ENCODE results near the gene ICAM5. TPM values are rescaled to one million over a fixed set of nuclear protein-coding genes. Genes with fewer than 3 reads are reported as not detected.

ICAM5 gene
- total RNA-seq, 1 donor from 2014 or later, result 5.7 TPM

- peak; percentile 90 to 91 for DNase-seq (ENCODE audit: low spot score in 2 of 2, unreplicated experiment in 2 of 2)
- H3K4me3 Mint-ChIP-seq, result peak within 1 kb of the TSS; percentile 99
- peak within 1 kb of the TSS; percentile 98 for H3K27ac Mint-ChIP-seq
- peaks cover 10% of the 10 kb centered on the region for H3K4me1 Mint-ChIP-seq
- no peaks in the 10 kb centered on the region for H3K27me3 Mint-ChIP-seq (ENCODE audit: low read depth)
- peaks cover 11% of the 10 kb centered on the region for H3K36me3 Mint-ChIP-seq
- no peaks in the 10 kb centered on the region for H3K9me3 Mint-ChIP-seq
- TF ChIP-seq CTCF (IDR thresholded peaks at IDR 0.05; ENCODE audit: unreplicated experiment), result no peak
These were observed 37.7 kb upstream of the ICAM5 start, which contains the start of gene MRPL4 for GRCh38 chr19:10251792-10252694. Gene MRPL4 (plus strand): TSS chr19:10252214. CDS start chr19:10252254, 40 bp downstream.

- peak overlapping the region; percentile 99 for H3K4me3 Mint-ChIP-seq
- peak overlapping the region; percentile 59 for H3K27ac Mint-ChIP-seq
- H3K4me1 Mint-ChIP-seq, result peaks cover 10% of the 10 kb centered on the region
- no peaks in the 10 kb centered on the region for H3K9me3 Mint-ChIP-seq
- no peak for DNase-seq (ENCODE audit: low spot score in 2 of 2, unreplicated experiment in 2 of 2)
- H3K36me3 Mint-ChIP-seq, result peaks cover 18% of the 10 kb centered on the region
- H3K27me3 Mint-ChIP-seq (ENCODE audit: low read depth), result no peaks in the 10 kb centered on the region
- TF ChIP-seq CTCF (IDR thresholded peaks at IDR 0.05; ENCODE audit: unreplicated experiment), result no peak
These were observed 37.0 kb upstream of the ICAM5 start for GRCh38 chr19:10252707-10253106.

DNA sequence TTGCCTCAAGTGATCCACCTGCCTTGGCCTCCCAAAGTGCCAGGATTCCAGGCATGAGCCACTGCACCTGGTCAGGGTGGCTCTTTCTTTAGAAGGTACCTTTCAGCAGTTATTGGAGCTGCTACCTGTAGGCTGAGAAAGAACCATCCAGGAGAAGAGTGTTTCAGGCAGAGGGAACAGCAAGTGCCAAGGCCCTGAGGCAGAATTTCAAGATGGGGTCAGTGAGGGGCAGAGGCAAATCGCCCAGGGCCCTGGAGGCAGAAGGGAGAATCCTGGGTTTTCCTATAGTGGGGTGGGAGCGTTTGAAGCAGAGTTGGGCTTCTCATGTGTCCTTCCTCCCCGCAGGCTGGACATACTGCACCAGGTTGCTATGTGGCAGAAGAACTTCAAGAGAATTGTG lies 35.5 kb upstream of the ICAM5 start:
- no peak overlapping the region for H3K4me3 Mint-ChIP-seq
- H3K36me3 Mint-ChIP-seq, result peaks cover 22% of the 10 kb centered on the region
- H3K9me3 Mint-ChIP-seq, result no peaks in the 10 kb centered on the region
- DNase-seq (ENCODE audit: low spot score in 2 of 2, unreplicated experiment in 2 of 2), result no peak
- H3K4me1 Mint-ChIP-seq, result peaks cover 10% of the 10 kb centered on the region
- no peak overlapping the region for H3K27ac Mint-ChIP-seq
- no peak for TF ChIP-seq CTCF (IDR thresholded peaks at IDR 0.05; ENCODE audit: unreplicated experiment)
- no peaks in the 10 kb centered on the region for H3K27me3 Mint-ChIP-seq (ENCODE audit: low read depth)

GRCh38 chr19:10255358-10255757 lies 34.4 kb upstream of the ICAM5 start:
- no peak overlapping the region for H3K4me3 Mint-ChIP-seq
- no peak overlapping the region for H3K27ac Mint-ChIP-seq
- H3K9me3 Mint-ChIP-seq, result no peaks in the 10 kb centered on the region
- no peak for DNase-seq (ENCODE audit: low spot score in 2 of 2, unreplicated experiment in 2 of 2)
- peaks cover 22% of the 10 kb centered on the region for H3K36me3 Mint-ChIP-seq
- H3K4me1 Mint-ChIP-seq, result peaks cover 10% of the 10 kb centered on the region
- TF ChIP-seq CTCF (IDR thresholded peaks at IDR 0.05; ENCODE audit: unreplicated experiment), result no peak
- no peaks in the 10 kb centered on the region for H3K27me3 Mint-ChIP-seq (ENCODE audit: low read depth)

DNA sequence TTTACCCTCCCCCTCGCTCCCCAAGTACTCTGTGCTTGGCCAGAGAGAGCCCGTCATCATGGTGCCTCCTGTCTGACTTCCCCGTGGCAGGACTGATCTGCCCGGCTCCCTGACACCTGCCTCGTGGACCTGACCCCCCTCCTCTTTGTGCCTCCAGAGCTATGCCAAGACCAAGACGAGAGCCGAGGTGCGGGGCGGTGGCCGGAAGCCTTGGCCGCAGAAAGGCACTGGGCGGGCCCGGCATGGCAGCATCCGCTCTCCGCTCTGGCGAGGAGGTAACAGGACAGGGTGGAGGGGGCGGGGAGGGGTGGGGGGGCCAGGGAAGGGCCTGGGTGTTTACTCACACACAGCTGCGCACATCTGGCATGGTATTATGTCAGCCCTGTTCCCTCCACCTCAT lies 33.2 kb upstream of the ICAM5 start:
- Mint-ChIP-seq H3K4me3 (no peak overlapping the region), H3K27me3 (ENCODE audit: low read depth) (no peaks in the 10 kb centered on the region), H3K27ac (no peak overlapping the region), H3K36me3 (peaks cover 22% of the 10 kb centered on the region), H3K4me1 (peaks cover 10% of the 10 kb centered on the region), H3K9me3 (no peaks in the 10 kb centered on the region)
- TF ChIP-seq CTCF (IDR thresholded peaks at IDR 0.05; ENCODE audit: unreplicated experiment), result no peak
- DNase-seq (ENCODE audit: low spot score in 2 of 2, unreplicated experiment in 2 of 2), result no peak

All from mesothelial cell of epicardium (in vitro differentiated cells).